NCI-H1105 treated with DMSO at 0.1 percent for 48 hours (cell line): ENCODE results near the gene TMEM179.

Experiments
- DNase-seq: peaks from one replicate; lab custom pipeline; 2025; lab: John Stamatoyannopoulos, UW

TMEM179 gene

DNA sequence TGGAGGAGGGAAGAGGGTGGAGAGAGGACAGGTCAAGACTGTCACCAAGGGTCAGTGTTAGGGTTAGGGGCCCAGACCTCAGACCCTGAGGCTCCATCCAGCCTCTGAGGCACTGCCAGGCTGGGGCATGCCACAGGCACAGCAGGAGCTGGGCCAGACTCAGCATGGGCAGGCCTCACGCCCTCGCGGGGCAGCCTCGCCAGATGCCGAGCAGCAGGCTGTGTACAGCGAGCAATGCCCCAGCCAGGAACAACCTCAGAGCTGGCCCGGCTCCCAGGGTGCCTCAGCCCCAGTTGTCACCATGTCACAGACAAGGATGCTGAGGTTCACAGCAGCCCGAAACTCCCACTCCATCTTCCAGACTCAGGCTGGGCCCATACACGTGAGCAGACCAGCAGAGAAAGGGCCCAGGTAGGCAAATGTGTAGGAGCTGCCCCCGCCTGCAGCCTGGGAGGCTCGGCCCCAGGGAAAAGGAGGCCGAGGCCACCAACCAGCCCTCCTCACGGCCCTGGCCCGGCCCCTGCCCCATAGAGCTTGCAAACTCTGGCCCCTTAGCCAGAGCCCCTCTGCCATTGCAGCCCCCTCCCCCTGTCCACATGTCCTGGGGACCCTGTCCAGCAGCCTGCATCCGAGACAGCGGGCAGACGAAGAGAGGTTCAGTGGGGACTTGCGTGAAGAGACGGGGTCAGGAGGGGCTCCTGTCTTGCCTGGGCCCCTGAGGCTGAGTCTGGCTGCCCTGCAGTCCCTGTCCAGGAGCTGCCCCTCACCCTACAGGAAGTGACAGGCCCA lies 17.5 kb downstream of the TMEM179 start:
- DNase-seq: no peak

DNA sequence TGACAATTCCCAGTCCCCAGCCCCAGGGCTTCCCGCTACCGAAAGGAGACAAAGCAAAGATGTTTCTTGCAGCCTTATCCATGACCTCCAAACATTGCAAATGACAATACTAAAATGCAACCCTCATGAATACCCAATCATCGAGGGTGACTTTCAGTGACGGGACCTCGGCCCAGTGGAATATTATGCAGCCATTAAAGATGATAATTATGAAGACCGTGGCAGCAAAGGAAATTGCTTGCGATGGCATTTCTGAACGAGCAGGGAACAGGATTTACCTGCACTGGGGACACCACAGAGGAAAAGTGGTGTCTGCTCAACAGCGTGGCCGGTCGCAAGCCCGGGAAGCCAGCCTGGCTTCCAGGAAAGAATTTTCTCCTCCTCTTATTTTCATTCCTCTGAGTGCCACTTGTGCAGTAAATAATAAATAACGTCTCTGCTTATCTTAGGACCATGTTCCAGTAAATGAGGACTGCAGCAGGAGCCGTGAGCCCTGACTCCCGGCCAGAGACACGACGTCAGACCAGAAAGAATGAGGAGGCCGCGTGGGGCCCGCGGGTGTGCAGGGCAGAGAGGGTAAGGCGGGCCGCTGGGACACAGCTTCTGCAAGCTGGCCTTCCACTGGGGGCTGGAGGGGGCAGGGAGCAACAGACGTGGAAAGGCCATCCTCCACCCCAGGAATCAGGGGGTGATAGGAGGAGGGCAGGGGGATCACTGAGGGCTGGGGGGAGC lies 18.4 kb downstream of the TMEM179 start:
- no peak for DNase-seq

DNA sequence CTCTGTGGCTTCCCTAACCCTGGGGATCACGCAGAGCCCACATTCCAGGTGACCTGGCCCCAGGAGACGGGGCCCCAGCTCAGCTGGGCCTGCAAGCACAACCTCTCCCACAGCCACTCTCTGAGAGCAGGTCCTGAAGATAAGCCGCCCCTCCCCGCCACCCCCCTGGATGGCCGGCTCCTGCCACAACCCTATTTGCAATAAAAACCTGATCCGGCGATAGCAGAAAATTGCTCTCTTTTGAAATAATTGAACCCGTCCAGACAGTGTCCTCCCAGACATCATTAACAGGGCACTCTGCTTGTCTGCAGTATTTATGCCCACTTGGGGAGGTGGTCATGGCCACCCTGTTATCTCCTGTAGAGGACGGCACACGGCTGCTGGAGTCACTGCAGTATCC lies 20.0 kb downstream of the TMEM179 start:
- no peak for DNase-seq

DNA sequence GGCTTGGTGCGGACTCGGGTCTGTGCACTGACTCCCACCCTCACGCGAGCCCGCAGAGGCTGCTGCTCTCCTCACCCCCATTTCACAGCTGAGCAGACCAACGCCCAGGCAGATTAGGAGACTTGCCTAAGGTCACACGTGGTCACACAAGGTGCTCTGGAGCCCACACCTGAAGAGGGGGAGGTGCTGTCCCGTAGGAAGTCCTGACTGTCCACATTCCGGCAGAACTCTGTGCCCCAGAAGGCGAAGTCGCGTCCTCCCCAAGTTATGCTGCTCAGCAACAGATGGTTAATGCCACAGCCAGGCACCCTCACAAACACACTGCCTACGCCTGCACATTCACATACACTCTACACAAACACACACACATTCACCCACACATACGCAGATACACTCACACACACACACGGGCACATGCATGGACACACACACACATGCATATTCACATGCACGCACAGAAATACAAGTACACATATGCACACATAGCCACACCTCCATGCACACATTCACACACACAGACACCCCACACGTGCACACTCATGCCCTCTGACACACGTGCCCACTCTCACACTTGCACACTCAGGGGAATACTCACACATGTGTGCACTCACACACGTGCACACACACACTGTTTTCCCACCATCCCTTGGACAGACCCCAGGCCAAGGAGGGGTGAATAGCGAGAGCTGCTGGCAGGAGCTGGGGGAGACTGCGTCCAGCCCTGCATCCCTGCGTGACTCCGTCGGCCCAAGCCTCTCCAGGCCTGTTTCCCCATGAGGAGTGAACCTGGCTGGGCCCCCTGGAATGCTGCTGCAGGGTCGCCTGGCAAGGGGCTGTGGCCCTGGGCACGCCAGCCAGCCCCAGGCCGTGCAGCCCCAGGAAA lies 20.9 kb downstream of the TMEM179 start:
- DNase-seq: no peak

DNA sequence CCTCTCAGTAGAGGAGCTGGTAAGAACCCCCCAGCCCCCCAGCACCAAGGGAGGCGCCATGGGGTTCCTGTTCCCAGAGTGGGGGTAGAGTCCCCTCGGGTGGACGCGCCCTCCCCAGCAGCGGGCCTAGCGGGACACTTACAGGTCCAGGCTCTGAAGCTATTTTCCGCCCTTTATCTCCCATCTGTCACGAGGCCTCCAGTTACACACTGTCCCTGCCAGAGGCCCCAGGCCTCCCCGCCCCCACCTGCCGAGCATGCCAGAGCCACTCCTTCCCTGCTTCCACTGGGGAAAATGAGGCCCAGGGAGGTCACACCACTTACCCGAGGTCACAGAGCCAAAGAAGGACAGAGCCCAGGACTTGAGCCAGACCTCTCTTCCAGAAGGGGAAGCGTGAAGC lies 21.9 kb downstream of the TMEM179 start:
- no peak for DNase-seq

DNA sequence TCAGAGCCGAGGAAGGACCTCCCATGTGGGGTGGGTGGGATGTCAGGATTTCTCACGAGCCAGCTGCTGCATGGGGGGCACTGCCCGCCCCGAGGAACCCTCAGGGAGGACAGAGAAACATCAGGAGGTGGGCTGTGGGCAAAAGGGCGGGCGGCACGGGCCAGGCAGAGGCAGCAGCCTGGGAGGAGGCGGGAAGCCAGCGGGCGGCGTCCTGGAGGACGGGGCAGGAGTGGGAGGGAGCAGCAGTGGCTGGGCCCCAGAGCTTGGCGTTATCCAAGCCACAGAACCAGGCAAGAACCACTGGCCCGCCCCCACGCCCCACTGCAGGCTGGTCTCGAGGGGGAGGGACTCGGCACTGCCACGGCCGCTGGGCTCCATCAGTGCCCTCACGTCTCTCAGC lies 22.6 kb downstream of the TMEM179 start:
- DNase-seq: no peak

DNA sequence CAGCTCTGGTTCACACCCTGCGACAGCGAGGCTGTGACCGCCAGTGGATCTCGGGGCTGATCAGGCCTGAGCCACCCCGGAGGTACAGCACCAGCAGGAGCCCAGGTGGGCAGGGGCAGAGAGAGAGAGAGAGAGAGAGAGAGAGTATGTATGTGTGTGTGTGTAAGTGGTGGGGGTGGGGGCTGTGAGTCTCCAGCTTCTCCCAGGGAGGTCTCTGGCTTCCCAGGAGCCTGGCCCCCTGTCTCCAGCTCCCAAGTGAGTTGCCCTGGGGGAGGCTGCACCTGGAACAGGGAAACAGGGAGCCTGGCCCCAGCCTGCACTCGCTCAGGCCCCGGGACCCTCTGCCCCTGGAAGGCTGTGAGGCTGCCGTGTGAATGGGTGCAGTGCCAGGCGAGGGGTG lies 23.1 kb downstream of the TMEM179 start:
- no peak for DNase-seq

DNA sequence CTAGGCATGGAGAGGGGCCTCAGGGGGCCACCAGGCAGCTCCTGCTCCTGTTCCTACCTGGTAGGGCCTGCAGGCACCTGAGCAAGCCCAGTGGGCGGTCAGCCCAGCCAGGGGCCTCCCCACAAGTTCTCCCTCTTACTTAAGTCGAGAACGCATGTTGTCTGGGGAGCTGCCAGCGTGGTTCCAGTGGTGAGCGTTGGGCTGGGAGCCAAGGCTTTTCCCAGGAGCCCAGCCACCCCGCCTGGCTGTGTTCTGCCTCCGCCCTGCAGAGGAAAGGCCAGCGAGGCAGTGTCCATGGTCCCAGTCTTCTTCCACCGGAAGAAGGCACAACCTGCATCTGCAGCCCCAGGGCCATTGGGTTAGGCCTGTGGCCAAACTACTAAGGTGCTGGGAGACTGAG lies 23.6 kb downstream of the TMEM179 start:
- DNase-seq: peak; percentile 52

DNA sequence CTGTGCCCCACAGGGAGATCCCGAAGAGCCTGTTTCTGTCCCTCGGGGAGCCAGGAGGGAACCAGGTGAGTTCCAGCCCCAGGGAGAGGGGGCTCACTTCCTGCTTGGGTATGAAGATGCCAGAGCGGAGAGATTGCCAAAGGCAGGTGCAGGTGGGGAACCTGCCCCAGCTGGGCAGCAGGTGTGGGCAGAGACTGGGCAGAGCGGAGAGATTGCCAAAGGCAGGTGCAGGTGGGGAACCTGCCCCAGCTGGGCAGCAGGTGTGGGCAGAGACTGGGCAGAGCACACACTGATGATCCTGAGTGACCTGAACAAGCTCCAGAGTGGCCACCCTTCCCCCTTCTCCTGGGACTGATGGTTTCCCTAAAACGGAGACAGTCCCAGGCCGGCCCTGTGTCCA lies 24.6 kb downstream of the TMEM179 start:
- DNase-seq: peak; percentile 52

DNA sequence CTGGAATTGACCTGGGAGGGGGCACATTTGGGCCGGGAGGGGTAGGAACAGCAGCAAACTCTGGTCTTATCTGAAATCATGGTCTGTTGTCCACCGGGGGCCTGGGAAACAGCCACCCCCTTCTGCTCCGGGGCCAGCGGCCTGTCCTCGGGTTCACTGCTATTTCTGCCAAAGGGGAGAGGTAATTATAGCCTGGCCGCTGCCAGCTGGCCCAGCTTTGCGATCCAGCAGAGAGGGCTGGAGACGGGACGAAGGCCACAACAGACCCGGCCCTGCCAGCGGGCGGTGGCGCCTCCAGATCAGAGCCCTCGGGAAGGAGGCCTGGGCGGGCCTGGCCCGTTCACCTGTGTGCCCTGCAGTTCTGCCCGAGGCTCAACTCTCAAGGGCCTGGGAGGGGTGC lies 25.1 kb downstream of the TMEM179 start, which contains the start of gene C14orf180:
C14orf180 (plus strand) TSS at position 258 of the 400 bp plus-strand sequence. CDS start 6,667 bp downstream, outside the sequence.
- no peak for DNase-seq

DNA sequence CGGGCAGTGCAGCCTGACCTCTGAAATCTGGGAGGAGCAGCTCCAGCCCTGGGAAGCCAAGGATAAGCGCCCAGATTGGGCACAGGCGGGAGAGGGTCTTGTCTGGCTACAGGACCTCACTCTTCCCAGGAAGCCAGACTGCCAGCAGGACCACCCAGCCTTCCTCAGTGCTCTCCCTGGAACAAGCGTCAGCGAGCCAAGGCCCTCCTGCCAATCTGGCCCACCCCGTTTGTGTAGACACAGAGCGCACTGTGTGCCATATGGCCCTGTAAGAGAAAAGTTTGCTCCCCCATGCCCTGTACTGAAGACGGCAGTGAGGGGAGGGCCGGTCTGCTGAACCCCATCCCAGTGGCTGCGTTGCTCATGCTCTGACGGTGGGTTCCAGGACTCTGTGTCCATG lies 26.3 kb downstream of the TMEM179 start:
- DNase-seq: no peak

DNA sequence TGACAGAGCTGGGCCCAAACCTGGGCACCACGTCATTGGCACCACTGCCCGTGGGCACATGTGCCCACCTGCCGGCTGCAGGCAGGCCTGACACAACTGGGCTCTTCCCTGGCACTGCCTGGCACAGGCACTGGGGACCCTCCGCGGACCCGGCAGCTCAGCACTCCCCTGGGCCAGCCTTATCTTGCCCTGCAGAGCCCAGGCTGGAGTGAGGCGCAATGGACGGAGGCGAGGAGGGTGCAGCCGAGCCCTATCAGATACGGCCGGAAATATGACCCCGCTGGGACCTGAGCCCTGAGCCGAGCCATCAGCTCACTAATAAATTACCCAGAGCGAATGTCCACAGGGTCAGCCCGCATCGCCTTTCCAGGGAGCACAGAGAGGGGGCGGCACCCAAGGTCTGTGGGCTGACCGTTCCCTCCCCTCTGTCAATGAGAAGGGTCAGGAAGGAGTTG lies 26.7 kb downstream of the TMEM179 start:
- no peak for DNase-seq

DNA sequence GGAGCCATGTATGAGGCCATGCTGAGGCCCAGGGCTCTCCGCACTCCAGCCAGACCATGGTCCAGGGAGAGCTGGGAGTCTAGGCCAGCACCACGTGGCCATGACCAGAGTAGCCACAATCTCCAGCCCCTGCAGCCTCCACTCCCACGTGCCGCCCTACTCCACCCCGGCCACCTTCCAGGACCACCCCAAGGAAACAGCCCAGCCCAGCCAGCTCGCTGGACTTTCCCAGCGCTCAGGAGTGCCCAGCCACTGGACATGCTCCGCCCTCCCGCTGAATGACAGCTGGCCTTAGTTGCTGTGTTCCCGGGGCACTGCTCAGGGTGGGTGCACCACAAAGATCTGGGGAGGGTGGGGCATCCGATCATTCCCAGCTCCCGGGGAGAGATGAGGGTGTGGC lies 27.1 kb downstream of the TMEM179 start:
- no peak for DNase-seq

DNA sequence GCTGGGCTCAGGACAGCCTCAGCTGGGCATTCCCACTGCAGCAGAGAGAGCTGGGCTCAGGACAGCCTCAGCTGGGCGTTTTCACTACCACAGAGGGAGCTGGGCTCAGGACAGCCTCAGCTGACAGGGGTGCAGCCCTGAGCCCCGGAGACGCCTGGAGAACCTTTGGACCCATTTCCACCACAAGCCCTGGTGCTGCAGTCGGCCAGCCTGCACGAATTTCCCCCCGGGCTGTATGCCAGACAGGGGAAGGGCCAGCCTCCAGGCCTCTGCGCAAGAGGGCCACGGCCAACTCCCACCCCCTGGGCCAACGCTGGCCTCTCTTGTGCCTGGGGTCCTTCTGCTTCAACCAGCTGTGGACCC lies 27.6 kb downstream of the TMEM179 start:
- no peak for DNase-seq

DNA sequence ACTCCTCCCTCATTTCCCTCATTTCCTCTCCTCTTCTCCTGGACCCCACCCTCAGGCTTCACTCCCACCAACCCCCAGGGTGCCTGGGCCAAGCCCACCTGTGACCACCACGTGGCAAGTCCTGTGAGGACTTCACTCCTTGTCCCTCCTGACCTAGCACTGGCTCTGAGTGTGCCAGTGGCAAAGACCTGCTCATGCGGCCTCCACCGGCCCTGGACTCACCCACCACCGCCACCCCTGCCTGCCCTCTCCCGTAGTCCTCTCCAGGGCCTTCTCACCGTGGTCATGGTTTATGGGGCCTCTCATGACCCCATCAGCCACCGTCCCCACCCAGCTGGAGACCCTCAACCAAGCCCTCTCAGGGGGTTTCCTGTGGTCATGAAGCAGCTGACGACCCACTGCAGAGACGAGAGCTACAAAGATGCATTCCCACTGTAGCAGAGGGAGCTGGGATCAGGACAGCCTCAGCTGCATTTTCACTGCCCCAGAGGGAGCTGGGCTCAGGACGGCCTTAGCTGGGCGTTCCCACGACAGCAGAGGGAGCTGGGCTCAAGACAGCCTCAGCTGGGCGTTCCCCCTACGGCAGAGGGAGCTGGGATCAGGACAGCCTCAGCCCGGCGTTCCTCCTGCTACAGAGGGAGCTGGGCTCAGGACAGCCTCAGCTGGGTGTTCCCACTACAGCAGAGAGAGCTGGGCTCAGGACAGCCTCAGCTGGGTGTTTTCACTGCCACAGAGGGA lies 28.2 kb downstream of the TMEM179 start:
- no peak for DNase-seq

DNA sequence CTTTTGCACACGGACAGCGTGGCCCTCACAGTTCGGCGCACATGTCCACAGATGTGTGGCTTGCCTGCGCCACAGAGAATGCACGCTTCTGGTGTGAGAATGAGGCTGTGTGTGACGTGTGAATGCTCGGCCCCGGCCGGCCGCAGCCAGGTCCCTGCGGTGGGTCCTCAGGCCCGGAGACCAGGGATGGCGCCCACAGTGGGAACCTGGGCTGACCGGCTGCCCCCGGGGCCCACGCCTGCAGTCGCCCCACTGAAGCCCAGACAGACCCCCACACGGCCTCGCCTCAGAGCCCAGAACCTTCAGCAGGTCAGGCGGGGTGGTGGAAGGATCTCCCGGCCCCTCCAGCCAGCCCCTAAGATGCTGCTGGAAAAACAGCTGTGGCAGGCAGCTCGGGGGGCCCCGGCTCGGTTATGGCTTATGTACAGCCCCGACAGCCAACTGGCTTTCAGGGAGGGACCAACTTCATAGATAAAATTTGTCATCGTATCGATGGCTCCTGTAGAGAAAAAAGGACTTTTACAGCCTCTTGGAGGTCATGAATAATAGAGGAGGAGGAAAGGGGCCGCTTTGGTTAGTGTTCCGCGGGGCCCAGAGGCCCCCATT lies 29.5 kb downstream of the TMEM179 start:
- DNase-seq: no peak

DNA sequence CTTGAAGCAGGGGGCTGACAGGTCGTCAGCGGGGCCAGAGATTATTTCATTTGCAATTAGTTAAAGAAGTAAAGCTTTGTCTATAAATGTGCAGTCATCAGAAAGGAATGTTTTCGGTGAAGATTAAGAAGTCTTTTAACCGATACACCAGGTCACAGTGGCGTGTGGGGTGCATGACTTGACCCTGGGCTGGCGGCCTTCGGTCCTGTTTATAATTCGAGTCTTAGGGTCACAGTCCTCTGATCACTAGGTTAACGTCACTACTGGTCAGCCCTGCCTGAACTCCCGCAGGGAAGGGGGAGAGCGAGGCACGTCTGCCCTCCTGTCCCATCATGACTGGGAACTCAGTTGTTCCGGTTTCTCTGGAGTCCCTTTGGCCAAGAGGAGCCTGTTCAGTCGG lies 30.0 kb downstream of the TMEM179 start:
- no peak for DNase-seq

DNA sequence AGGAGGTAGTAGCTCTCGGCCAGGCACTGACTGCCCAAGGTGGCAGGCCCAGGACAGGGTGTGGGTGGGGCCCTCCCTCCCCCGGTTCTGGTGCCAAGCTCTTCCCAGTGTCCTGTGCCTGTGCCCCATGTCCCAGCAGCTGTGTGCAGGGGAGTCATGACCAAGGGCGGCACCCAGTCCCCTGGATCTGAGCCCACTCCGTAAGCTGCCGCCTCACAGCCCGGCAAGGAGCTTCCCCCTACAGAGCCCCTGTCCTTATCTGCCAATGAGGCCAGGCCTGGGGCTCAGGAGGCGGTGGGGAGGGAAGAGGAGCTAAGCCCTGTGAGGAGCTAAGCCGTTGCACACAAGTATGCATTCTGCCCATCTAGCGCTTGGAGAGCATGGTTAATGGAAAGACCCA lies 30.6 kb downstream of the TMEM179 start:
- no peak for DNase-seq

DNA sequence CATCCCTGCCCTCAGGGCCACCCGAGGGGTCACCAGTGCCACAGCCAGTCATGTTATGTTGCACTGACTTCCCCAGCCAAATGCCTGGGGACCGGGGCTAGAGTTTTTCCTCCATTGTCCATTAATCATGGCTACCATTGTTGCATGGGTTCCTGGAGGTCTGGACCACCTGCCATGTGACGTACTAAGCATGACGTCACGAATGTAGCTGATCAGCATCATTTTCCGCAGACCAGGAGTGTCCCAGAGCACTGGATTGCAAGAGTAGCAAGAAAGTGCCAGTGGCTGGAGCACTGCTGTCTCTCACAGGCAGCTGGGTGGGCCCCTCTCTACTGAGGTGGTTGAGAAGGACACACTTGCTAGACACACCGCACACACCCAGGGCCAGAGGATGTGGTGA lies 31.9 kb downstream of the TMEM179 start:
- DNase-seq: no peak

DNA sequence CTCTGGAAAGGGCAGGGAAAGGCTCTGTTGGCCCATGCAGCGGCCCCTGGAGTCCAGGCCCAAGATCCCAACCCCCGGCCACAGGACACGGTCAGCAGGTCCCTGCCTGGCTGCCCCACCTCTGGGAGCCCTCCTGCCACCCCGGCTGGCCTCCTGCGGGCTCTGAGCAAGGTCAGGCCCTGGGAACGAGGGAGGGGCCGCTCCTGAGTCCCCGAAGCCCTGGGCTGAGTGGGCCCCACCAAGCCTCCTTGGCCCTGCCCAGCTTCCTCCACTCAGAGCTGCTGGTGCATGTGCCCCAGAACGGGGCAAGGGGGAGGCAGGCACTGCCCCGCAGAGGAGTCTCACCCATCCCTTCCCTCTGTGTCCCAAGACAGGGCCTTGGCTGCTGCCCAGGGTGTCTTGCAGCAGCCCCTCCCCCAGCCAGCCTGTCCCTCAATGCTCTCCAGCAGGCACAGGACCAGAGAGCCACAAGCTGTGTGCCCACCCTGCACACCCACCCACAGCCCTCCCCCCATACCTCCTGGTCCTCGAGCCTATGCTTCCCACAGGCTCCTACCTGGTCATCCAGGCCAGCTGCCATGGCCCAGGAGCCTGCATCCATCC lies 32.4 kb downstream of the TMEM179 start:
- DNase-seq: no peak

DNA sequence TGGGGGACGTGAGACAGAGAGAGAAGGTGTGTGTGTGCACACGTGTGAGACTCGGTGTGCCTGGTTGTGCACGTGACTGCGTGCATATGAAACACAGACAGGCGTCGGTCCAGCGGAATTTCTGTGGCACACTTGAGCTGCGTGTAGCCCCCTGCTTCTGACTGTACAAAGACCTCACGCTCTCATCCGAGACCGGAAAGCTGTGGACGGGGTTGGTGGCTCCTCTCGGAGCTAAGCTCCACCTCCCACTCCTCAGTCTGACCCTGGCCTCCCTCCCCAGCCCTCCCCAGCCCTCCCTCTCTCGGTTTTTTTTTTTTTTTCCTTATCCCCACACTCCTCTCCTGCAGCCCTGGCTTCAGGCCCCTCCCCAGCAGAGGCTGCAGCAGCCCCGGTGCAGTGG lies 33.3 kb downstream of the TMEM179 start:
- no peak for DNase-seq
